HG03280 (cell line): ENCODE data around the gene CNDP1.

Experiments used
- ATAC-seq: cut with Tn5 transposase; IDR thresholded peaks from one replicate; pipeline ENCODE4 v1.9.1; 2021; ENCODE audit warnings: mild to moderate bottlenecking, moderate library complexity; ENCODE audit not compliant: unreplicated experiment

The CNDP1 gene

DNA sequence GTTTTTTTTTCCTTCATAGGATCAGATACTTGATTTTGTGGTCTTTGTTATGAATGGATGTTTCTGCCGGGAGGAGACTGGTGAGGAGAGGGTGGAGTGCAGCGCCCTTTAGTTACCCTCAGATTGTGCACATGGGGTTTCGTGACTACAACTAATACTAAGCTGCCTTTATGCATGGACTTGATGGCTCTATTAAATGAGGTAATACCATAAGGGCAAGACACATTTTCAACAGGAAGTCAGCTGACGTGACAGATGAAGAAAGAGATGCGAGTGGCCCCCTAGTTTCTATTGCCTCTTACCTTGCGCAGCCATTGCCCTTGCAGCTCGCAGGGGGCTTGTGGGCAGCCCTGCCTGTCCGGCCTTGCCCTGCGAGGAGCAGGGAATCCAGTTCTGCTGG lies 87.8 kb downstream of the CNDP1 start:
- no peak for ATAC-seq

DNA sequence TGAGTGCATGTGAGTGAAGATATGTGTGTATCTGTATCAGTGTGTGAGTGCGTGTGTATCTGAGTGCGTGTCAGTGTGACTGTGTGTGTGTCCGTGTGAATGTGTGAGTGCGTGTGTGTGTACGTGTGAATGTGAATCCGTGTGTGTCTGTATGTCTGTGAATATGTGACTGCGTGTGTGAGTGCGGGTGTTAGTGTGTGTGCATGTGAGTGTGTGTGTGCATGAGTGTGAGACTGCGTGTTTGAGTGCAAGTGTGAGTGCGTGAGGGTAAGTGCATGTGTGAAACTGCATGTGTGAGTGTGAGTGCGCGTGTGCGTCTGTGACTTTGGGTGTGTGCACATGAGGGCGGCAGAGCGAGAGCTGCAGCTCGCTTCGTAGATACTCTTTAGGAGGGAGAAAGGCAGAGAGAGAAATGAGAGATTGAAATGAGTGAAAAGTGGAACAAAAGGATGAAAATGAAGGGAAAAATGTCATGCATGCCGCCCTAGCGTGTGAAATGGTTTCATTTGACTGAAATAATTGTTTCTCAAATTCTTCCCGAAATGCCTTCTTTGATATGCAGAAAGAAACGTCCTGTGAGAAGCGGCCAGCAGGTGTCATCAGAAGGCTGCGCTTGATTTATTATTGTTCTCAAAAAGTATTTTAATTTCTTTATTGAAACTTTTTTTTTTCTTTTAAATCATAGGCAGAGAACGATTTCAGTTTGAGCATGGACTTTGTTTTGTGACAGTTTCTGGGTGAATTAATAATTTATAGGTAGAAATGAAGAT lies 88.9 kb downstream of the CNDP1 start:
- ATAC-seq = no peak

GRCh38 chr18:74624466-74624865 lies 90.2 kb downstream of the CNDP1 start:
- no peak for ATAC-seq

DNA sequence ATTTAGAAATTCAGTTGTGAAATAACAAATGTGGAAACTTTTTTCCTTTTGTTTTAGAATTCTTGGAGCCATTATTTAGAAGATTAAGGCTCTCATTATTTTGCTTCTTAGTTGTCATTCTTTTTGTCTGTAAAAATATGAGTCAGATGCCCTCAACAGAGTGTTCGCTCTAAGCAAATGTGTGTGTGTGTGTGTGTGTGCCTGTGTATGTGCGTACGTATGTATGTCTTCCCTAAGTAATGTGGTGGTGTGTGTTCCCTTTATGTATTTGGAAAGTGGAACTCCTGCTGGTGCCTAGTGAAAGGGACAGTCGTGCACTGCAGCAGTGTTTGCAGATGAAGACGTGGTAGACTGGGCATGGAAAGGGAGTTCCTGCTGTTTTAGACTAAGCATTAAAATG lies 90.9 kb downstream of the CNDP1 start:
- ATAC-seq = no peak

DNA sequence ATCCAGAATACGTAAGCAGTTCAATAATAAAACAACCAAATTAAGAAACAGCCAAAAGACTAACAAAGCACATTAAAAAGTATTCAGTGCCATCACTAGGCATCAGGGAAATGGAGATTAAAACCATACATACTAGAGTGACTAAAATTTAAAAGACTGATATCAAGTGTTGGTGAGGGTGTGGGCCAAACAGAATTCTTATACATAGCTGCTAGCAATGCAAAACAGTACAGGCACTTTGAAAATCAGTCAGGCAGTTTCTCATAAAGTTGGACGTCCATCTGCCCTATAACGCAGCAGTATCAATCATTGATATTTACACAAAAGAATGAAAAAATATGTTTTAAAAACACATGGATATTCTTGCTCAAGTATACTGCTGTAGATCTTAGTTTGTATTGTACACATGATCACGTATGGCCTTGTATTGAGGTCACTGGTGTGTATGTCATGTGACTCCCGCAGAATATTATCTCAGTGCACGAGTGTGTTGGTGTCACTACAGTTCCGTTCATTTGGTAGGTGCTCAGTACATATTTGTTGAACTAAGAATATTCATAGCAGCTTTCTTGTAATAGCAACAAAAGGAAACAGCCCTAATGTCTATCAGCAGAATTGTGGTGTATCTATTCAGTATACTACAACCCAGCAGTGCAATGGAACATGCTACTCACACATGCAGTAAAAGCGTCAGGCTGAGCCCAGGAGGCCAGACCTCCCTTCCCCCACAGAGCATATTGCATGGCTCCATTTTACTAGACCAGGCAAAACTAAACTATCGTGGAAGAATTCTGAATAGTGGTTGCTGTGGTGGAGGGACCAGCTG lies 92.0 kb downstream of the CNDP1 start:
- ATAC-seq = no peak

- ATAC-seq = no peak
Measured at GRCh38 chr18:74630804-74631203, 96.5 kb downstream of the CNDP1 start.

GRCh38 chr18:74631212-74631611 lies 96.9 kb downstream of the CNDP1 start:
- no peak for ATAC-seq

DNA sequence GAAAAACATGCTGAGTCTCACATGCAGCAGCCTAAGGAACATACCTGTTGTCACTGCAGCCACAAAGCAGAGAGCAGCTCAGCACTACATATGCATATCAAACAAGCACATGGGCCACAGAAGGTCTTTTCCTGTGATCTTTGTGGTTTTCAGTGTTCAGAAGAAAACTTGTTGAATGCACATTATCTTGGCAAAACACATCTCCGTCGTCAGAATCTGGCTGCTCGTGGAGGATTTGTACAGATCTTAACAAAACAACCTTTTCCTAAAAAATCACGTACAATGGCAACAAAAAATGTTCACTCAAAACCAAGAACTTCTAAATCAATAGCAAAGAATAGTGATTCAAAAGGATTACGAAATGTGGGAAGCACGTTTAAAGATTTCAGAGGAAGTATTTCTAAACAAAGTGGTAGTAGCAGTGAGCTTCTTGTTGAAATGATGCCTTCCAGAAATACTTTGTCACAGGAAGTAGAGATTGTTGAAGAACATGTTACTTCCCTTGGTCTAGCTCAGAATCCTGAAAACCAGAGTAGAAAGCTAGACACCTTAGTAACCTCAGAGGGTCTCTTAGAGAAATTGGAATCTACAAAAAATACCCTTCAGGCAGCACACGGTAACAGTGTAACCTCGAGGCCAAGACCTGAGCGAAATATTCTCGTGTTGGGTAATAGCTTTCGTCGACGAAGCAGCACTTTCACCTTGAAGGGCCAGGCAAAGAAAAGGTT lies 97.5 kb downstream of the CNDP1 start:
- no peak for ATAC-seq

DNA sequence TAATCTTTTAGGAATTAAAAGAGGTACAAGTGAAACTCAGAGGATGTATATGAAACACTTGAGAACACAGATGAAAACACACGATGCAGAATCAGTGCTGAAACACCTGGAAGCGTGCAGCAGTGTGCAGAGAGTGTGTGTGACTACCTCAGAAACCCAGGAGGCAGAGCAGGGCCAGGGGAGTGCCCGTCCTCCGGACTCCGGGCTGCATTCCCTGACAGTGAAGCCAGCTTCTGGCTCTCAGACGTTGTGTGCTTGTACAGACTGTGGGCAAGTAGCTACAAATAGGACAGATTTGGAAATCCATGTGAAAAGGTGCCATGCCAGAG lies 98.0 kb downstream of the CNDP1 start:
- ATAC-seq = no peak

GRCh38 chr18:74632856-74633255 lies 98.6 kb downstream of the CNDP1 start:
- no peak for ATAC-seq

DNA sequence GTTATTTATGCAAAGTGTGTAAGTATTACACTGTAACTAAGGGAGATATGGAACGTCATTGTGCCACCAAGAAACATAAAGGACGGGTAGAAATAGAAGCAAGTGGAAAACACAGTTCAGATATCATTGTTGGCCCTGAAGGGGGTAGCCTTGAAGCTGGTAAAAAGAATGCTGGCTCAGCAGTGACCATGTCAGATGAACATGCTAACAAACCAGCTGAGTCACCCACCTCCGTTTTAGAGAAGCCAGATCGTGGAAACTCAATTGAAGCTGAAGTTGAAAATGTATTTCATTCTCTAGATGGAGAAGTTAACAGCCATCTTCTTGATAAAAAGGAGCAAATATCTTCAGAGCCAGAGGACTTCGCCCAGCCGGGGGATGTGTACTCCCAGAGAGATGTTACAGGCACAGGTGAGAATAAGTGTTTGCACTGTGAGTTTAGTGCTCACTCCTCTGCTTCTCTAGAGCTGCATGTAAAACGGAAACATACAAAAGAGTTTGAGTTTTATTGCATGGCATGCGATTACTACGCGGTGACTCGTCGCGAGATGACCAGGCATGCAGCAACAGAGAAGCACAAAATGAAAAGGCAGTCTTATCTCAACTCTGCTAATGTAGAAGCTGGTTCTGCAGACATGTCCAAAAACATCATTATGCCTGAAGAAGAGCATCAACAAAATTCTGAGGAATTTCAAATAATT lies 99.5 kb downstream of the CNDP1 start:
- no peak for ATAC-seq

GRCh38 chr18:74635224-74635975 lies 101.1 kb downstream of the CNDP1 start:
- ATAC-seq = no peak
